ENCODE measurements around the gene ELANE. TPM values are rescaled to one million over a fixed set of nuclear protein-coding genes. Genes with fewer than 3 reads are reported as not detected.

ELANE gene
- total and polyA plus RNA-seq, 9 of the 15 experiments (the other 6 are each of a cell fraction or from before 2014, with no cell fraction given), result not detected

GRCh38 chr19:900302-901111 lies 48.4 kb downstream of the ELANE start (continued):
- TF ChIP-seq, protein P1, sequence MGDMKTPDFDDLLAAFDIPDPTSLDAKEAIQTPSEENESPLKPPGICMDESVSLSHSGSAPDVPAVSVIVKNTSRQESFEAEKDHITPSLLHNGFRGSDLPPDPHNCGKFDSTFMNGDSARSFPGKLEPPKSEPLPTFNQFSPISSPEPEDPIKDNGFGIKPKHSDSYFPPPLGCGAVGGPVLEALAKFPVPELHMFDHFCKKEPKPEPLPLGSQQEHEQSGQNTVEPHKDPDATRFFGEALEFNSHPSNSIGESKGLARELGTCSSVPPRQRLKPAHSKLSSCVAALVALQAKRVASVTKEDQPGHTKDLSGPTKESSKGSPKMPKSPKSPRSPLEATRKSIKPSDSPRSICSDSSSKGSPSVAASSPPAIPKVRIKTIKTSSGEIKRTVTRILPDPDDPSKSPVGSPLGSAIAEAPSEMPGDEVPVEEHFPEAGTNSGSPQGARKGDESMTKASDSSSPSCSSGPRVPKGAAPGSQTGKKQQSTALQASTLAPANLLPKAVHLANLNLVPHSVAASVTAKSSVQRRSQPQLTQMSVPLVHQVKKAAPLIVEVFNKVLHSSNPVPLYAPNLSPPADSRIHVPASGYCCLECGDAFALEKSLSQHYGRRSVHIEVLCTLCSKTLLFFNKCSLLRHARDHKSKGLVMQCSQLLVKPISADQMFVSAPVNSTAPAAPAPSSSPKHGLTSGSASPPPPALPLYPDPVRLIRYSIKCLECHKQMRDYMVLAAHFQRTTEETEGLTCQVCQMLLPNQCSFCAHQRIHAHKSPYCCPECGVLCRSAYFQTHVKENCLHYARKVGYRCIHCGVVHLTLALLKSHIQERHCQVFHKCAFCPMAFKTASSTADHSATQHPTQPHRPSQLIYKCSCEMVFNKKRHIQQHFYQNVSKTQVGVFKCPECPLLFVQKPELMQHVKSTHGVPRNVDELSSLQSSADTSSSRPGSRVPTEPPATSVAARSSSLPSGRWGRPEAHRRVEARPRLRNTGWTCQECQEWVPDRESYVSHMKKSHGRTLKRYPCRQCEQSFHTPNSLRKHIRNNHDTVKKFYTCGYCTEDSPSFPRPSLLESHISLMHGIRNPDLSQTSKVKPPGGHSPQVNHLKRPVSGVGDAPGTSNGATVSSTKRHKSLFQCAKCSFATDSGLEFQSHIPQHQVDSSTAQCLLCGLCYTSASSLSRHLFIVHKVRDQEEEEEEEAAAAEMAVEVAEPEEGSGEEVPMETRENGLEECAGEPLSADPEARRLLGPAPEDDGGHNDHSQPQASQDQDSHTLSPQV (IDR thresholded peaks at IDR 0.05), result peak; percentile 66
- no peak for TF ChIP-seq JUND (IDR thresholded peaks at IDR 0.05; ENCODE audit: borderline replicate concordance, low read depth, low read length)
- TF ChIP-seq JUND (tag; IDR thresholded peaks at IDR 0.05; ENCODE audit: borderline replicate concordance, low read depth, low read length), result no peak
- TF ChIP-seq EP400 (IDR thresholded peaks at IDR 0.05), result peak; percentile 59; the same call in 1 of the 2 replicates
- TF ChIP-seq ZKSCAN1 (IDR thresholded peaks at IDR 0.05; ENCODE audit: low read depth, low read length), result no peak
- TF ChIP-seq CTBP1 (IDR thresholded peaks at IDR 0.05; ENCODE audit: borderline replicate concordance), result no peak; the same call in 1 of the 2 replicates
- no peak for TF ChIP-seq SNIP1 (IDR thresholded peaks at IDR 0.05; ENCODE audit: low read depth)
- no peak for TF ChIP-seq BCOR (IDR thresholded peaks at IDR 0.05)
- TF ChIP-seq, protein P2, sequence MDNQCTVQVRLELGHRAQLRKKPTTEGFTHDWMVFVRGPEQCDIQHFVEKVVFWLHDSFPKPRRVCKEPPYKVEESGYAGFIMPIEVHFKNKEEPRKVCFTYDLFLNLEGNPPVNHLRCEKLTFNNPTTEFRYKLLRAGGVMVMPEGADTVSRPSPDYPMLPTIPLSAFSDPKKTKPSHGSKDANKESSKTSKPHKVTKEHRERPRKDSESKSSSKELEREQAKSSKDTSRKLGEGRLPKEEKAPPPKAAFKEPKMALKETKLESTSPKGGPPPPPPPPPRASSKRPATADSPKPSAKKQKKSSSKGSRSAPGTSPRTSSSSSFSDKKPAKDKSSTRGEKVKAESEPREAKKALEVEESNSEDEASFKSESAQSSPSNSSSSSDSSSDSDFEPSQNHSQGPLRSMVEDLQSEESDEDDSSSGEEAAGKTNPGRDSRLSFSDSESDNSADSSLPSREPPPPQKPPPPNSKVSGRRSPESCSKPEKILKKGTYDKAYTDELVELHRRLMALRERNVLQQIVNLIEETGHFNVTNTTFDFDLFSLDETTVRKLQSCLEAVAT (IDR thresholded peaks at IDR 0.05), result no peak
- TF ChIP-seq SIRT6 (IDR thresholded peaks at IDR 0.05; ENCODE audit: low read depth, low read length), result no peak
- peak; percentile 86 to 94 for TF ChIP-seq MNT (conservative IDR thresholded peaks at IDR 0.05)
- TF ChIP-seq, protein P3, sequence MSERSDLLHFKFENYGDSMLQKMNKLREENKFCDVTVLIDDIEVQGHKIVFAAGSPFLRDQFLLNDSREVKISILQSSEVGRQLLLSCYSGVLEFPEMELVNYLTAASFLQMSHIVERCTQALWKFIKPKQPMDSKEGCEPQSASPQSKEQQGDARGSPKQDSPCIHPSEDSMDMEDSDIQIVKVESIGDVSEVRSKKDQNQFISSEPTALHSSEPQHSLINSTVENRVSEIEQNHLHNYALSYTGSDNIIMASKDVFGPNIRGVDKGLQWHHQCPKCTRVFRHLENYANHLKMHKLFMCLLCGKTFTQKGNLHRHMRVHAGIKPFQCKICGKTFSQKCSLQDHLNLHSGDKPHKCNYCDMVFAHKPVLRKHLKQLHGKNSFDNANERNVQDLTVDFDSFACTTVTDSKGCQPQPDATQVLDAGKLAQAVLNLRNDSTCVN (CRISPR knock-in tag; IDR thresholded peaks at IDR 0.05), result peak; percentile 75
- no peak for TF ChIP-seq ZFPM2 (CRISPR knock-in tag; IDR thresholded peaks at IDR 0.05)
- peak; percentile 13 for TF ChIP-seq RBBP5 (IDR thresholded peaks at IDR 0.05; ENCODE audit: borderline replicate concordance, insufficient read depth, low read length, poor library complexity, severe bottlenecking)
- TF ChIP-seq SMARCA5 (IDR thresholded peaks at IDR 0.05), result peak; percentile 22; the same call in 1 of the 2 replicates
- TF ChIP-seq GABPA (tag; conservative IDR thresholded peaks at IDR 0.05; ENCODE audit: low read depth), result peak; percentile 68
- TF ChIP-seq ZNF699 (CRISPR knock-in tag; IDR thresholded peaks at IDR 0.05; ENCODE audit: insufficient replicate concordance), result no peak
- TF ChIP-seq YY1 (IDR thresholded peaks at IDR 0.05; ENCODE audit: borderline replicate concordance in 1 of 3, control insufficient read depth in 1 of 3, extremely low read depth in 1 of 3, insufficient read depth in 3 of 3, insufficient read length in 1 of 3, insufficient replicate concordance in 2 of 3, low read depth in 1 of 3, low read length in 2 of 3), result no peak
- TF ChIP-seq EGR1 (conservative IDR thresholded peaks at IDR 0.05), result peak; percentile 72
